Glomerular endothelial cell (primary cell): ENCODE measurements around the gene SMIM28. TPM values are rescaled to one million over a fixed set of nuclear protein-coding genes. Genes with fewer than 3 reads are reported as not detected.

Experiments used
- DNase-seq: peaks from one replicate; pipeline ENCODE4 v3.0.0-alpha.2; 2011; ENCODE audit warnings: low read depth, low spot score; ENCODE audit errors: extremely low read depth
- total RNA-seq: library from RNA; depleted of rRNA; stranded (reverse); fragments of >200 nt; gene quantifications from 2 replicates; pipeline ENCODE4 v1.2.3, GENCODE V29; 2015

SMIM28 gene
- total RNA-seq, 1 donor from 2014 or later = not detected

DNA sequence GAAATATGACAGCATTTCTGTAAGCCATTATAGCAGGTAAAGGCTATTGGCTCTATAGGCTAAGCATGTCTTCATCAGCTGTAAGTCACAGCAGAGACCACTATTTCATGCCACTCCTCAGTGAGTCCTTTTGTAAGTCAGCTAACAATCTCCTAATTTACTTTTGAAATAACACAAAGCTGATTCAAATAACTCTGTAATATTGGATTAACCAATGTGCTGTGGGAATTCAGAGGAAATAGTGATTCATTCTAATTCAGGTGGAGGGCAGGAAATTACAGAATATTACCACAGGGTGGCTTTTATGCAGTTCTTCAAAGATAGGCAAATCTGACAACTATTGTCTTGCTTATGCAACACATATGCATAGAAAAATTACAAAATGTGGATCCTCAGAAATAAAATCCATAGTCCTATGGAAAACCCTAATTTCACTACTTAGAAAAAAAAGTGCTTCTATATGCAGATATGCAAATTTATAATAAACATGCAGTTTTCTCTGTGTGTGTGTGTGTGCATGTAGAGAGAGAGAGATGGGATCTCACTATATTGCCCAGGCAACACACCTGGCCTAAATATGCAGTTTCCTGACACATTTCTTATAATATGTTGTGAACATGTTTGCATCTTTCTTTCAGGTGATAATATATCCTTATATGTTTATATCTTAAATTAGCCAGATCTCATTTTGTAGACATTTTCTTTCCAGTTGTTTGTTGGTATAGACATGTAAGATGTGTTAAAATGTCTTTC is 4.8 kb upstream of the SMIM28 start:
- peak; percentile 47 for DNase-seq

DNA sequence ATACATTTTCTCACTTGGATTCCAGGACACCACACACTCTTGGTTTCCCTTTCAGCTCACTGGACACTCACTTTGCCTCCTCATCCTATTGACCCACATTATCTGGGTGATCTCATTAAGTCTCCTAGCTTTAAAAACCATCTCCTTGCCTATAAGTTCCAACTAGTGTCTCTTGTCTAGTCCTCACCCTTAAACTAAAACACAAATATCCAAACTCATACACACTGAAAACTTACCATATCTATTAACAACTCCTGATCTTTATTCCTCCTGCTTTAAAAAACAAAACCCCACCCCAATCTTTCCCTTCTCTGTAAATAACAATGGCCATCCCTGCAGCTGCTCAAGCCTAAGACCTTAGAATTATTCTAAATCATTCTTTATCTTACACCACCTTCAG is 3.5 kb upstream of the SMIM28 start:
- DNase-seq = no peak

DNA sequence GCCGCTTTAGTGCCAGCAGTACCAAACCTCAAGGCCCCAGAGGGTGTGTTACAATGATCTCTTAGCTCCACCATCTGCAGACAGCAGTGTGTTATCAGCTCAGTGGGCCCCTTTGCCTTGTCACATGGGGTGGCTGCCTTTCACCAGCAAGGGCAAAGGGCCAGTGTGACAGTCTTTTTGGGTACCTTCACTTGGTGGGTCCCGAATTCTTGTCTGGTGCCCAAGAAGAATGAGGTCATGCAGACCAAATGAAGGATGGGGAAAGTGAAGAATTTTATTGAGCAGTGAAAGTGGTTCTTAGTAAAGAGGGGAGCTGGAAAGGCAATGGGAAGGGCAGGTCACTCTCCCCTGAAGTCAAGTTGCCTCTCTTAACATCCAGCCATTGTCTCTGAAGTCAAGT is 2.9 kb upstream of the SMIM28 start:
- DNase-seq = no peak

DNA sequence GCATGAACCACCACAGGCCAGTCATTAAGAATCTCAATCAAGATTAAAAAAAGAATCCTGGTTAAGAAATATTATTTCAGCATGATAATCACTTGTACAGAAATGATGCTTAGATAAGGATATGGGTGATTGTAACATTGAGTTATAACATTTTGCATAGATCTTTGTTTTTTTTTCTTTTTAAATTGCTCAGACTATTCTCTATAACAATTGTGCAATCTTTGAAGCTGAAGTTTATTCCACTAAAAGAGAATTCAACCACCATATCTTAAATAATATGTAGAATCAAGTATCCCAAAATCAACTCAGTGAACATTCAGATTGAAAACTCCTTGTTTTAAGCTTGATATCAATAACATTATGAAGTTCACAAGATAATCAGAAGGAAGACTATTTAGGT is 663 bp upstream of the SMIM28 start:
- DNase-seq = no peak

DNA sequence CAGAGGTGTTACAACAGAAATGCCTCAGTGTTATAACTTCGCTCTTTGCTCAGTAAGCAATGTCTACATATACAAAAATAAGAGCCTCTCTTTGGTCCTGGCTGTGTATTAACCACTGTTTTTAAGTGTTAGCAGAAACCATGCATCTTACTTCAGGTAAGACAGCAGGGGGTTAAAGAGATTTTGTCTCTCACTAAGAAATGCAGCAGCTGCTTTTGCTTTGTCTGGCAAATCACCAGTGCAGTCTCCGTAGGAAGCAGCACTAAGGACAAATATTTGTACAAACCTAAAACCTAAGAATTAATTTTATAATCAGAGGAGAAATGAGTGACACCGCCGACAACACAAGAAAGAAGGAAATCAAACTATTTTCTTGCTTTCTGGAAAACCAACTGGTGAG is 758 bp downstream of the SMIM28 start:
- DNase-seq = no peak

DNA sequence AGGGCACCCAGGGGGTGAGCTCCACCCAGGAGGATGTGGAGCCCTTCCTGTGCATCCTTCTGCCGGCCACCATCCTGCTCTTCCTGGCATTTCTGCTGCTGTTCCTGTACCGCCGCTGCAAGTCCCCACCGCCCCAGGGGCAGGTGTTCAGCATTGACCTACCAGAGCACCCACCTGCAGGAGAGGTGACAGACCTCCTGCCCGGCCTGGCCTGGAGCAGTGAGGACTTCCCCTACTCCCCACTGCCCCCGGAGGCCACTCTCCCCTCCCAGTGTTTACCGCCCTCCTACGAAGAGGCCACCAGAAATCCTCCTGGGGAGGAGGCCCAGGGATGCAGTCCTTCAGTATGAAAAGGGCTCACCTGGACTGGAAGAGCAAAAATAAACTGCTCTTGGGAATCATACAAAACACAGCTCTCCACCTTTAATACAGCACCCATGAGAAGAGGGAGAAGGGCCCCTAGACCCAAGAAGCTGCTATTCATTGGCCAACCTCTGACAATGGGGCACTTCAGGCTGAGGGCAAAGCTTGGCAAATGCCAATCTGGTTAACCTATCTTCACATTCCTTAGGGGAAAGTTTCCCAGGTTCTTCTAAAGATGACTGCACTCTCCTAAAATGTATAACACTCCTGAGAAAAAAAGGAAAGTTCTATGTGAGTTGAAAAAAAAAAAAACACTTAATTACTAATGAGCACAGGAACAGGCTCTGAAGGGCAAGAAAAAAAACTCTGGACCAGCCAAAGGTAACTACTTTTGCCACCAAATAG is 5.0 kb downstream of the SMIM28 start:
- DNase-seq = no peak

DNA sequence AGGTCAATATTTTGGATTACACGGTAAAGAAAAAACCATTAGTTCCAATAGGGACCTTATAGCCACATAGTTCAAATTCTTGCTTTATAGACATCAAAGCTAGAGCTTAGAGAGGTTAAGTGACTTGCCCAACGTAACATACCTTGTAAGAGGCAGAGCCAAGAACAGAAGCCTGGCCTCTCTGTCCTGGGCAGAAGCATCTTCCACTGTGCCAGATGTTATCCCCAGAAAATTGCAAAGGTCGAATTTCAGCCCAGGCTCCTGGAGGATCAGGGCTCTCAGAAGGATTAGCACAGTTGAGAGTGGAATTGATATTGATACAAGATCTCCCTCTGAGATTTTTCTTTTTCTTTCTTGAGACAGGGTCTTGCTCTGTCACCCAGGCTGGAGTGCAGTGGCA is 6.1 kb downstream of the SMIM28 start:
- DNase-seq = no peak

DNA sequence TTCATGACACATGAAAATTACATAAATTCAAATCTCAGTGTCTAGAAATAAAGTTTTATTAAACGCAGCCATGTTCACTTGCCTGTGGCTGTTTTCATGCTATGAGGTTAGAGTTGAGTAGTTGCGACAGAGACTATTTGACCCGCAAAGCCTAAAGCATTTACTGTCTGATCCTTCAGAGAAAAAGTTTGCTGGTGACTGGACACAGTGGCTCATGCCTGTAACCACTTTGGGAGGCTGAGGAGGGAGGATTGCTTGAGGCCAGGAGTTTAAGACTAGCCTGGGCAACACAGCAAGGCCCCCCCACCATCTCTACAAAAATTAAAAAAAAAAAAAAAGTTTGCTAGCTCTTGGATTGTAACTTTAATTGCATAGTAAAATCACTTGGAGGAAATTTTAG is 9.2 kb downstream of the SMIM28 start:
- DNase-seq = no peak

DNA sequence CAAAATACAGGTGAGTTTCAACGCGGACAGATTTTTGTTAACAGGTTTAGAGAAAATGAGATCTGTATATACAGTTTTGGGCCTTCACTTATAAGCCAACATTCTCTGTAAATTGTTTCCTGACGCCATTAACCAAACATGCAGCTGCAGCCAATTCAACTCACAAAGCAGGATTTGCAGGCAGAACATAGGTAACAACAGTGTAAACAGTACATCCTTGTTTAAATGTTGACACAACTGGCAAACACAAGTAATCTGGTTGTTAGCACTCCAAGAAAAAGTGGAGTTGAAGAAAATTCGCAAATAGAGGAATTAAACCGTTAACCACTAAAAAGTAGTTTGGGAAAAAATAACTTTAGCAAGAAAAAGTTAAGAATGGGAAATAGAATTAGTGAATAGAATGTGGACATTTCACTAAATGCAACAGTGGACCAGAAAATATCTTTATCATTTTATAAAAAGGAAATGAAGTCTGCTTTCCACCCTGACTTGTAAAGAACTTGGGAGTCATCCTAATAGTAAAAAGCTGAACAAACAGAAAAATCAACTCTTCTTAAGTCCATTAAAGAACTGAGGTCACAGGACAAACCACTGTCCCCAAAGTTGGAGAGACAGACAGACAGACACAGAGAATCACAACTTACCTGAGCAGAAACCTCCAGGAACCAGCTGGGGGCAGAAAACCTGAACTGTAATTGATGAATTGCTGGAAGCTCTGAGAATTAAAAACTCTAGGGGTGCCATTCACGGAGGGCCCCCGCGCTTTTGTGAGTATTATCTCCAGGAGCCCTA is 10.1 kb downstream of the SMIM28 start:
- DNase-seq = no peak

DNA sequence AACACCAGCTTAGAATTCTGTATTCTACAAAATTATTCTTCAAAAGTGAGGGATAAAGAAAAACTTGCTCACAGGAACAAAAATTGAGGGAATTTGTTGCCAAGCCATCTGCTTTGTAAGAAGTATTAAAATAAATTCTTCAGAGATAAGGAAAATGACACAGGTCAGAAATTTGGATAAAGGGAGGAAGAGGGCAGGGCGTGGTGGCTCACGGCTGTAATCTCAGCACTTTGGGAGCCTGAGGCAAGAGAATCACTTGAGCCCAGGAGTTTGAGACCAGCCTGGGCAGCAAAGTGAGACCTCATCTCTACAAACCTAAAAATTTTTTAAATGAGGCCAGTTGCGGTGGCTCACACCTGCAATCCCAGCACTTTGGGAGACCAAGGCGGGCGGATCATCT is 11.8 kb downstream of the SMIM28 start:
- DNase-seq = no peak

DNA sequence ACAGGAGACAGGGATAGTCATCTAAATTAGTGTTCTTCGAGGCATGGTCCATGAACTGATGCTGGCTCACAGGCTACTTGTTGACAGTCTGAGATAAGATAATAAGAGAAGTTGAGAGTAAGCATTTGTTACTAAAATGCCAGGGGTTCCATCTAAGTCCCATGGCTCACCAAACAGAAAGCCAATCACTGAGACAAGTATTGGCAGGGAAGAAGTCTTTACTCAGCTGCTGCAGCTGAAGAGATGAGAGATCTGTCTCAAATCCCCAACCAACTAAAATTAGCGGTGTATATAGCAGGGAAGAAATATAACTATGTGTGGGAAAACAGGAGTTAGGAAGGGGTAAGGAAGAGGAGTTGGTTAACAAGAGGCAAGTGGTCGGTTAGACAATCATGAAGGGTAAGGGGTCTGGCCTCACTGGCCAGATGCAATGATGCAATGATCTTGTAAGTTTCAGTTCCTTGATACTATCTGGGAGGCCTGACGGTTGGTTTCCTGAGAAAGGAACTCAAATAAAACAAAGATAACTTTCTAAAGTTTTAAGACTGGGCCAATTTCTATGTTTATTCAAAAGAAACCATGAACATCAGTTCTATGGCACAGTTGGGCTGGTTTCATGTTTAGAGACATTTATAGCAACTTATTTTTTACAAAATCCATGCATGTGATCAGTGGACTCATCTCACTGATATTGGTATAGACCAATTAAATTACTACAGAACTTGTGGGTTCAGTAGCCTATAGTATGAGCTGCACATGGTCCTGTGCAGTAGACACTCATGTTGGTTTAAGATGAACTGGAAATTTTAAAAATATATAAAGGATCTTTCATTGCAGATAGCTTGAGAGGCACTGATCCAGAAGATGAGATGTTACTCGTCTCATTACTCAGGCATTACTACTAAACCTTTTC is 16.4 kb downstream of the SMIM28 start:
- DNase-seq = no peak

DNA sequence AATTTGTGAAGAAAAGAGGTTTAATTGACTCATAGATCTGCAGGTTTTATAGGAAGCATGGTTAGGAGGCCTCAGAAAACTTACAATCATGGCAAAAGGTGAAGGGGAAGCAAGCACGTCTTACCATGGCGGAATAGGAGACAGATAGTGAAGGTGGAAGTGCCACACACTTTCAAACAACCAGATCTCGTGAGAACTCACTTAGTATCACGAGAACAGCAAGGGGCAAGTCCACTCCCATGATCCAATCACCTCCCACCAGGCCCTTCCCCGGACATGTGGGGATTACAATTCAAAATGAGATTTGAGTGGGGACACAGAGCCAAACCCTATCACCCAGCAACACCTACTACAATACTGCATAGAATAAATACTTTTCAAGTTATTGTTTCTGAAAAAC is 19.0 kb downstream of the SMIM28 start:
- DNase-seq = no peak

DNA sequence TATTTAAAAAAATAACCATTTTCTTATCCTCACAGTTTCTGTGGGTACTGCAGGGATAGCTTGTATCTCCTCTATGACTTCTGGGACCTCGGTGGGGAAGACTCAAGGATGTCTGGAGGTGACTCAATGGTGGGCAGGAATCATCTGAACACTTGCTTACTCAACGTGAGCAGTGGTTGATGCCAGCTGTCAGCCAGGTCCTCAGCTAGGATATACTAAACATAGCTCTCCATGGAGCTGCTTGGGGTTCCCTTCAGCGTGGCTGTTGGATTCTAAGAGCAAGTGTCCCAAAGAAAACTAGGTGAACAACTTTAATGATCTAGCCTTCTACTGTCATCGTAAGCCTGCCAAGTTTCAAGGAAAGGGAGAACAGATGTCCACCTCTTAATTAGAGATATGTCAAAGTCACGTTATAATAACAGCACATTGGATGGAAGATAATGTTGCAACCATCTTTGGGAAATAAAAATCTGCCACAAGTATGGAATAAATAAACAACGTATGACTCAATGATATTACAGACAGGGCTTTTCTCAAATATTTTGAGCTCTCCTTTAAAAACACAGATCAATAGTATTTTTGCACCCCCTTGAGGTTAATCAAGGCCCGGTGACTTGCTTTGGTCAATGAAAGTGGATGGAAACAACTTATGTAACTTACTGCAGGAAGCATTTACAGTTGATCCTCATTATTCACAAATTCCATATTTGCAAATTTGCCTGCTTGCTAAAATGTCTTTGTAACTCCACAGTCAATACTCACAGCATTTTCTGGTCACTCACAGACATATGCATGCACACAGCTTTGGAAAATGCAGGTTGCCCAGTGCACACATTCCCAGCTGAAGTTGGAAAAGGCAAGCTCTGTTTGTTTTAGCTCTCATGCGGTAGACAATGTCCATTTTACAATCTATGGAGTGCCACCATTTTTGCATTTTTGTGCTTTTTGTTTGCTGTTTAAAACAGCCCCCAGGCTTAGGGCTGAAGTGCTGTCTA is 19.7 kb downstream of the SMIM28 start:
- no peak for DNase-seq

DNA sequence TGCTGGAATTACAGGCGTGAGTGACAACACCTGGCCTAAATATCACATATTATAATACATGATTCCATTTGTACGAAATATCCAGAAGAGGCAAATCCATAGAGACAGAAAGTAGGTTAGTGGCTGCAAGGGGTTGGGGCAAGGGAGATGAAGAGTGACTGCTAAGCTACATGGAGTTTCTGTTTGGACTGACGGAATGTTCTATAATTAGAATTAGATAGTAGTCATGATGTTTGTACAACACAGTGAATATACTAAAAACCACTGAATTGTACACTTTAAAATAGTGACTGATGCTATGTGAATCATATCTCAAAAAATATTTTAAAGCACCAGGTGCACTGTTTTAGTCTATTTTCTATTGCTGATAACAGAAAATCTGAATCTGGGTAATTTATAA is 22.6 kb downstream of the SMIM28 start:
- DNase-seq = no peak

DNA sequence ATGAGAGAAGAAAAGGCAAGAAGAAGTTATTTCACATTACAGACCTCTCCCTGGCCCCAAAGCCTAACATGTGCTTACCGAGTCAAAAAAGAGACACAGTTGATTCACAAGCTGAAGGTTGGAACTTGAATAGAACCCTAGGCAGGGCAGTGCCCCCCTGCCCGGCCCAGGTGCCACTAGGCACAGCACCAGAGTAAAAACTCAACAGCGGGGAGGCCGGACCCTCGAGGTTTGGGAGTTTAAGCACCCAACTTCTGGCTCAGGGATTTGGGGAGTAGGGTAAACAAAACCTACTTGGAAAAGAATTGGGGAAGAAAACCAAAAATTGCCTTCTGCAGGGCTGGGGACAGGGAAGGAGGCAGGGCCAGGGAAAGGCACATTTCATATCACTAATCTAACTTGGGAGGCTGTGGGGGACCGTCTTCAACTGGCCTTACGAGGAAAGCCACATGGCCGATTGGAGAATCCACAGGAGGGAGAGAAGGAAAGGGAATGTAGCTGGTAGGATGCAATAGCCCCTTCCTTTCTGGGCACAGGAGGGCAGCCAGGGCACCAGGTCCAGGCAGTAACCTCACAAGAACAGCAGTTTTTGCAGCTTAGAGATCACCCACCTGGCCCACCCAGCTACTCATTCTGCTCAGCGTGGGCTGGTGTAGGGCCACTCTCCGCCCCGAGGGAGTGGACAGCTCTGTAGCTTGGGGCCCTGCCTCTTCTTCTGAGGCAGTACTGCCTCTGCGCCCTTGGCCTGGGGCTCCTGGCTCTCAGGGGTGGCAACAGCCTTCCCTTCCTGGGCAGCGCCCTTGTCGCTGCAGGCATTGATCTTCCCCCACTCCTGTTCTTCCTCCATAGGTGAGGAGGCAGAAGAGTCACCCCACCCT is 24.5 kb downstream of the SMIM28 start:
- no peak for DNase-seq

DNA sequence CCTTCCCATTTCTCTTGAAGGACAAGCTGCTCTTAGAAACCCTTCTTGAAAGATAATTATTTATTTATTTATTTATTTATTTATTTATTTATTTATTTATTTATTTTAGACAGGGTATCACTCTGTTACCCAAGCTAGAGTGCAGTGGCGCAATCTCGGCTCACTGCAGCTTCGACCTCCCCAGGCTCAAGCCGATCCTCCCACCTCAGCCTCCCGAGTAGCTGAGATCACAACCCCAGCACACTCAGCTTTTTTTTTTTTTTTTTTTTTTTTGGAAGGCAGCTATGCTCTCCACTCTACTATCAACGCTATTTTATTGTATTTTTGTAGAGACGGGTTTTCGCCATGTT is 25.1 kb downstream of the SMIM28 start:
- DNase-seq = no peak

DNA sequence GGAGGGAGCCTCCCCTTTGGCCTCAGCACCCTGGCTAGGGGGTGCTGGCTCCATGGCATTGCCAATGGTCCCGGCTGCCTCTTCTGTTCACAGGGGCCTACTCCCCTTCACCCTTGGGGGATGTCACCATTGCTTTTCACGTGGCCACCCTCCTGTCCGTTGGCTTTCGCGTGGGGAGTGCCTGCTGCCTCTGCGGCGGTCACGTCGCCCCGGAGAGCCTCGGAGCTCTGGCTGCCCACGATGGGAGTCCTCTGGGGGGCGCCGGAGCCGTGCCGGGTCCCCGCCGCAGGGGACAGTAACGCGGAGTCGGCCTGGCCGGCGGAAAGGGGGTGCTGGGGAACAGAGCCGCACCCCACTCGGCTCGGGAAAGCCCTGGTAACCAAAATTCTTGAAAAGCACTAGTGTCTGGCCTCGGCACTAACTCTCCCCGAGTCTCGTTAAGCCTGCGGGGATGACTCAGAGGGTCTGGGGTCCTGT is 25.7 kb downstream of the SMIM28 start:
- no peak for DNase-seq
